IMR-90 (cell line): ENCODE results near the gene FAM184A. TPM values are rescaled to one million over a fixed set of nuclear protein-coding genes. Genes with fewer than 3 reads are reported as not detected.

Experiments
- ATAC-seq: fragments of 200-7000 bp; cut with Tn5 transposase; 2 replicates; pipeline ENCODE4 v1.9.1; 2020; ENCODE audit warnings: low read depth, mild to moderate bottlenecking, moderate library complexity
- BruUV-seq: library from RNA; stranded (reverse); fragments of 400-500 nt; replicated peaks from 2 replicates; lab custom pipeline; 2021; lab: Mats Ljungman, UMichigan
- CTCF ChIA-PET: fragments of 300-600 bp; formaldehyde crosslinking; extraction: SDS; loops from one replicate; lab custom pipeline; 2021; ENCODE audit warnings: antibody characterized with exemption; lab: Yijun Ruan, JAX
- POLR2A ChIA-PET: fragments of 300-600 bp; sonication (Branson Sonifier 250); formaldehyde crosslinking; loops from one replicate; lab custom pipeline; 2022; ENCODE audit warnings: antibody characterized with exemption; ENCODE audit not compliant: unreplicated experiment; lab: Charles Lee
- DNase-seq: peaks from one replicate; pipeline ENCODE4 v3.0.0; 2013
- H2AFZ ChIP-seq: replicated peaks from 2 replicates; pipeline ENCODE3; 2013; ENCODE audit warnings: low read length, mild to moderate bottlenecking; ENCODE audit not compliant: poor library complexity
- H2AK5ac ChIP-seq: 2 replicates; pipeline ENCODE4 v1.6.1; 2013; ENCODE audit warnings: low read depth, low read length, inconsistent platforms
- H2AK9ac ChIP-seq: replicated peaks from 2 replicates; pipeline ENCODE3; 2013; ENCODE audit warnings: mild to moderate bottlenecking, low read depth, low read length, moderate library complexity; ENCODE audit not compliant: poor library complexity
- H2BK120ac ChIP-seq: 2 replicates; pipeline ENCODE4 v1.6.1; 2013; ENCODE audit warnings: low read depth, low read length, inconsistent platforms
- H2BK15ac ChIP-seq: 3 replicates; pipeline ENCODE4 v1.6.1; 2013; ENCODE audit warnings: low read depth, low read length, inconsistent platforms
- H2BK20ac ChIP-seq: 2 replicates; pipeline ENCODE4 v1.6.1; 2013; ENCODE audit warnings: low read depth, mild to moderate bottlenecking, inconsistent platforms, low read length, moderate library complexity
- H2BK5ac ChIP-seq: 2 replicates; pipeline ENCODE4 v1.6.1; 2013; ENCODE audit warnings: mild to moderate bottlenecking, low read depth, low read length, inconsistent platforms; ENCODE audit not compliant: poor library complexity, severe bottlenecking
- H3K14ac ChIP-seq: replicated peaks from 2 replicates; pipeline ENCODE4 v1.6.1; 2013; ENCODE audit warnings: low read depth, low read length, inconsistent platforms
- H3K18ac ChIP-seq: 2 replicates; pipeline ENCODE4 v1.6.1; 2013; ENCODE audit warnings: low read depth, low read length, control low read depth
- H3K23ac ChIP-seq: 2 replicates; pipeline ENCODE4 v1.6.1; 2013; ENCODE audit warnings: low read depth, low read length, inconsistent platforms
- H3K27ac ChIP-seq: 2 replicates; pipeline ENCODE4 v1.5.1; 2013; ENCODE audit warnings: mild to moderate bottlenecking, control low read depth, low read length; ENCODE audit not compliant: insufficient read depth
- H3K27me3 ChIP-seq: 2 replicates; pipeline ENCODE4 v1.6.1; 2013; ENCODE audit warnings: low read length; ENCODE audit not compliant: control insufficient read depth, insufficient read depth
- H3K36me3 ChIP-seq: 2 replicates; pipeline ENCODE4 v1.6.1; 2013; ENCODE audit warnings: low read length, mixed read lengths; ENCODE audit not compliant: control insufficient read depth, insufficient read depth
- H3K4ac ChIP-seq: 2 replicates; pipeline ENCODE4 v1.6.1; 2013; ENCODE audit warnings: low read depth, low read length, inconsistent platforms
- H3K4me1 ChIP-seq: 2 replicates; pipeline ENCODE4 v1.6.1; 2013; ENCODE audit warnings: low read length, mixed read lengths; ENCODE audit not compliant: control insufficient read depth, insufficient read depth
- H3K4me2 ChIP-seq: 2 replicates; pipeline ENCODE4 v1.6.1; 2013; ENCODE audit warnings: low read depth, mild to moderate bottlenecking, control low read depth, low read length, moderate library complexity
- H3K4me3 ChIP-seq: 2 replicates; pipeline ENCODE4 v1.5.1; 2013; ENCODE audit warnings: low read depth, mild to moderate bottlenecking, control low read depth, low read length, moderate library complexity; ENCODE audit not compliant: insufficient read depth
- H3K56ac ChIP-seq: 2 replicates; pipeline ENCODE4 v1.6.1; 2013; ENCODE audit warnings: low read length, inconsistent platforms; ENCODE audit not compliant: insufficient read depth; ENCODE audit errors: extremely low read depth
- H3K79me1 ChIP-seq, 2 experiments: 2 replicates each; pipeline ENCODE4 v1.6.1; 2013; ENCODE audit warnings: low read length in 2 of 2, inconsistent platforms in 1 of 2, low read depth in 1 of 2
- H3K9ac ChIP-seq: 2 replicates; pipeline ENCODE4 v1.6.1; 2013; ENCODE audit warnings: low read depth, low read length, control low read depth
- H3K9me1 ChIP-seq: 2 replicates; pipeline ENCODE4 v1.6.1; 2013; ENCODE audit warnings: low read length, inconsistent platforms; ENCODE audit not compliant: insufficient read depth
- H3K9me3 ChIP-seq: 2 replicates; pipeline ENCODE4 v1.6.1; 2013; ENCODE audit warnings: low read length; ENCODE audit not compliant: control insufficient read depth, insufficient read depth
- H4K20me1 ChIP-seq: 2 replicates; pipeline ENCODE4 v1.6.1; 2013; ENCODE audit warnings: low read length, inconsistent platforms; ENCODE audit not compliant: insufficient read depth
- H4K5ac ChIP-seq: 2 replicates; pipeline ENCODE4 v1.6.1; 2013; ENCODE audit warnings: mild to moderate bottlenecking, low read depth, low read length, control low read depth
- H4K8ac ChIP-seq, 2 experiments: 2 replicates each; pipeline ENCODE4 v1.6.1; 2013; ENCODE audit warnings: low read depth in 2 of 2, low read length in 2 of 2, control low read depth in 1 of 2, inconsistent platforms in 1 of 2
- H4K91ac ChIP-seq: 2 replicates; pipeline ENCODE4 v1.6.1; 2013; ENCODE audit warnings: low read depth, low read length, inconsistent platforms; ENCODE audit not compliant: insufficient read depth
- BHLHE40 ChIP-seq: fragments of 150-350 bp; IDR thresholded peaks from 2 replicates; pipeline ENCODE4 v1.6.1; 2016; ENCODE audit warnings: mild to moderate bottlenecking, low read depth, low read length
- CEBPB ChIP-seq: IDR thresholded peaks from 2 replicates; pipeline ENCODE4 v1.6.1; 2012; ENCODE audit warnings: low read depth, low read length, improper control_type of control experiment
- CHD1 ChIP-seq: IDR thresholded peaks from 2 replicates; pipeline ENCODE4 v1.6.1; 2012; ENCODE audit warnings: low read depth, low read length, improper control_type of control experiment
- FOS ChIP-seq: fragments of 150-350 bp; IDR thresholded peaks from 2 replicates; pipeline ENCODE4 v1.6.1; 2016; ENCODE audit warnings: low read depth, low read length
- MAFK ChIP-seq: IDR thresholded peaks from 2 replicates; pipeline ENCODE4 v1.6.1; 2012; ENCODE audit warnings: low read depth, low read length, improper control_type of control experiment
- MAZ ChIP-seq: IDR thresholded peaks from 2 replicates; pipeline ENCODE4 v1.6.1; 2012; ENCODE audit warnings: low read depth, mild to moderate bottlenecking, low read length, improper control_type of control experiment, moderate library complexity, borderline replicate concordance
- MXI1 ChIP-seq: IDR thresholded peaks from 2 replicates; pipeline ENCODE4 v1.6.1; 2012; ENCODE audit warnings: low read depth, mild to moderate bottlenecking, low read length, moderate library complexity, borderline replicate concordance
- NFE2L2 ChIP-seq: fragments of 150-350 bp; IDR thresholded peaks from 2 replicates; pipeline ENCODE4 v1.6.1; 2016; ENCODE audit warnings: low read depth, mild to moderate bottlenecking, low read length
- POLR2A ChIP-seq: IDR thresholded peaks from 2 replicates; pipeline ENCODE4 v1.6.1; 2012; ENCODE audit warnings: mild to moderate bottlenecking, low read depth, low read length
- RAD21 ChIP-seq: IDR thresholded peaks from 2 replicates; pipeline ENCODE4 v1.6.1; 2012; ENCODE audit warnings: low read length, improper control_type of control experiment
- RFX5 ChIP-seq: IDR thresholded peaks from 2 replicates; pipeline ENCODE4 v1.8.0; 2012; ENCODE audit warnings: low read depth, mild to moderate bottlenecking, low read length, moderate library complexity
- USF2 ChIP-seq: fragments of 150-350 bp; IDR thresholded peaks from 2 replicates; pipeline ENCODE4 v1.6.1; 2017; ENCODE audit warnings: mild to moderate bottlenecking, antibody characterized with exemption, low read length, low read depth
- WGBS, 2 experiments: methylation state at CpG; one replicate each; pipeline versions ENCODE4 v1.1.5 to v1.1.7; 2013; ENCODE audit warnings: missing lambda C conversion rate in 2 of 2; ENCODE audit not compliant: insufficient read length in 1 of 2; ENCODE audit errors: extremely low coverage in 2 of 2; 5-methylcytosine and 5-hydroxymethylcytosine counted together
- dilution Hi-C: fragments of 300-500 bp; cut with HindIII; formaldehyde crosslinking; loops from one replicate; pipeline ENCODE4 v1.14.3; 2018; ENCODE audit warnings: low sequenced_read_pairs; ENCODE audit not compliant: unreplicated experiment
- in situ Hi-C: fragments of 300-500 bp; cut with MboI; formaldehyde crosslinking; loops from 3 replicates; pipeline ENCODE4 v1.14.3; 2019; ENCODE audit warnings: low sequenced_read_pairs, inconsistent platforms, mixed read lengths
- intact Hi-C: fragments of 100-400 bp; cut with micrococcal nuclease; formaldehyde crosslinking; loops from 2 replicates; pipeline ENCODE4 v1.10.0; 2022
- polyA plus RNA-seq, 3 experiments: library from polyadenylated mRNA; depleted of rRNA; stranded (reverse); fragments of >200 nt; gene quantifications; 2 replicates each; pipeline ENCODE4 v1.2.3, GENCODE V29; 2012; ENCODE audit warnings: low replicate concordance in 1 of 3
- total RNA-seq: library from RNA; depleted of rRNA; stranded (reverse); fragments of >200 nt; gene quantifications from 2 replicates; pipeline ENCODE4 v1.2.3, GENCODE V29; 2012
- TF ChIP-seq, protein P1 (sequence below): conservative IDR thresholded peaks from 2 replicates; pipeline ENCODE4 v1.5.1; 2012; ENCODE audit warnings: mild to moderate bottlenecking, low read depth, low read length, improper control_type of control experiment

FAM184A gene
- total and polyA plus RNA-seq, 2 of the 4 experiments (the other 2 are of a cell fraction): 0.03 TPM; not detected in 1

DNA sequence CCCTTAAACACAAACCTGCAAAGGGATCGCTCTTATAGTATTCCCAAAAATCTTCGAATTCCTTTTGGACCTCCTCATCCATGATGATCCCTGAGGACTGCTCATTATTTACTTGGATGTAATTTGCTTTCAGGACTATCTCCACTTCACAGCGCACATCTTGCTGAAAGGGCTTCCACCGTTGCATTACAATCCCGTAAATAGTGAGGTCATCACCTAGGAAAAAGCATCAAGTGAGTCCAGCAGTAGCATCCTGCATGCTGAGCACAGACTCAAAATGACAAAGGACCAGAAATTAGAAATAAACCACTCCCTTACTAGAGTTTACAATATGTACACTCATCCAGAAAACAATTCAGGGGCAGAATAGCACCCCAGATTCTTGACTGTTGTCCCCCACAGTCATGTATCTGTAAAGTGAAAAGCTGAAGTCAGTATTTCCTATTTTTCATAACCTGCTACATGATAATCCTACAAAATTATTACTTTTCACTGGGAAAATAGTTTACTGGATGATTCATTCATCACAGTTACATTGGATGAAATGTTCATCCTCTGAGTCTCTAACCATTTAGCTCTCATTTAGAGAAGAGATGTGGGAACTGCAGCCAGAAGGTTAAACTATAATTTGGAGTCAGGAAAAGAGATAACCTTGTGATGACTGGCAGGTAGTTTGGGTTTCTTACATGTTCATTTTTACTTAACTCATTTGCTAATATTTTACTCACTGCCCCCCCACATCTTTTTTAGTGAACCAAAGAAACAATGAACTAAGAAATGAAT is 160.7 kb downstream of the FAM184A start:
- in situ Hi-C loops: no loop called here
- TF ChIP-seq MXI1: no peak
- no peak for TF ChIP-seq RAD21
- no peak for TF ChIP-seq POLR2A
- no peak for TF ChIP-seq MAFK
- TF ChIP-seq CHD1: no peak
- TF ChIP-seq, protein P1, sequence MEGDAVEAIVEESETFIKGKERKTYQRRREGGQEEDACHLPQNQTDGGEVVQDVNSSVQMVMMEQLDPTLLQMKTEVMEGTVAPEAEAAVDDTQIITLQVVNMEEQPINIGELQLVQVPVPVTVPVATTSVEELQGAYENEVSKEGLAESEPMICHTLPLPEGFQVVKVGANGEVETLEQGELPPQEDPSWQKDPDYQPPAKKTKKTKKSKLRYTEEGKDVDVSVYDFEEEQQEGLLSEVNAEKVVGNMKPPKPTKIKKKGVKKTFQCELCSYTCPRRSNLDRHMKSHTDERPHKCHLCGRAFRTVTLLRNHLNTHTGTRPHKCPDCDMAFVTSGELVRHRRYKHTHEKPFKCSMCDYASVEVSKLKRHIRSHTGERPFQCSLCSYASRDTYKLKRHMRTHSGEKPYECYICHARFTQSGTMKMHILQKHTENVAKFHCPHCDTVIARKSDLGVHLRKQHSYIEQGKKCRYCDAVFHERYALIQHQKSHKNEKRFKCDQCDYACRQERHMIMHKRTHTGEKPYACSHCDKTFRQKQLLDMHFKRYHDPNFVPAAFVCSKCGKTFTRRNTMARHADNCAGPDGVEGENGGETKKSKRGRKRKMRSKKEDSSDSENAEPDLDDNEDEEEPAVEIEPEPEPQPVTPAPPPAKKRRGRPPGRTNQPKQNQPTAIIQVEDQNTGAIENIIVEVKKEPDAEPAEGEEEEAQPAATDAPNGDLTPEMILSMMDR: no peak
- no peak for TF ChIP-seq USF2
- TF ChIP-seq RFX5: no peak
- no peak for TF ChIP-seq CEBPB
- TF ChIP-seq FOS: no peak
- no peak for TF ChIP-seq MAZ
- TF ChIP-seq NFE2L2: no peak
- no peak for TF ChIP-seq BHLHE40
- Histone ChIP-seq H2BK15ac (no peak overlapping the region), H4K20me1 (no peaks in the 10 kb centered on the region), H3K79me1 (no peaks in the 10 kb centered on the region), H3K27me3 (no peaks in the 10 kb centered on the region), H3K9me1 (peaks cover 3% of the 10 kb centered on the region; the same call in 1 of the 2 replicates), H3K23ac (no peak overlapping the region), H3K14ac (no peak overlapping the region), H4K5ac (no peak overlapping the region), H3K36me3 (peaks cover 19% of the 10 kb centered on the region), H4K91ac (no peak overlapping the region), H3K4me2 (no peak overlapping the region), H3K9ac (no peak overlapping the region), H3K56ac (no peak overlapping the region), H2BK120ac (no peak overlapping the region), H2AK5ac (no peak overlapping the region), H3K9me3 (no peaks in the 10 kb centered on the region), H2BK5ac (no peak overlapping the region), H2AFZ (no peak overlapping the region), H4K8ac (no peak overlapping the region), H3K18ac (no peak overlapping the region), H3K4me1 (0 out of 2 replicates have a peak, but pooled peaks cover 2% of the 10 kb centered on the region), H3K4ac (no peak overlapping the region), H2BK20ac (no peak overlapping the region), H3K27ac (no peak overlapping the region), H2AK9ac (no peak overlapping the region), H3K4me3 (no peak overlapping the region)
- dilution Hi-C loops: no loop called here
- ChIA-PET POLR2A (no interaction called here), CTCF (no interaction called here)
- DNase-seq (peak; percentile 39), ATAC-seq (peak; percentile 74)
- intact Hi-C loops: no loop called here
- BruUV-seq: no TSS peak
- no CpG with 5 or more reads among the region's 5 CpGs for WGBS, 2 experiments
